Pons (tissue), 1 donor: ENCODE data around the gene SEMA7A.
"Not testable (repeated sequence)": the region's sequence is repeated elsewhere in the genome, so short reads cannot be mapped to it uniquely, and the experiment has no call there.

Experiments
- DNase-seq: peaks from one replicate; pipeline ENCODE4 v3.0.0-alpha.2; 2016; ENCODE audit warnings: low spot score

Gene SEMA7A, protein sequence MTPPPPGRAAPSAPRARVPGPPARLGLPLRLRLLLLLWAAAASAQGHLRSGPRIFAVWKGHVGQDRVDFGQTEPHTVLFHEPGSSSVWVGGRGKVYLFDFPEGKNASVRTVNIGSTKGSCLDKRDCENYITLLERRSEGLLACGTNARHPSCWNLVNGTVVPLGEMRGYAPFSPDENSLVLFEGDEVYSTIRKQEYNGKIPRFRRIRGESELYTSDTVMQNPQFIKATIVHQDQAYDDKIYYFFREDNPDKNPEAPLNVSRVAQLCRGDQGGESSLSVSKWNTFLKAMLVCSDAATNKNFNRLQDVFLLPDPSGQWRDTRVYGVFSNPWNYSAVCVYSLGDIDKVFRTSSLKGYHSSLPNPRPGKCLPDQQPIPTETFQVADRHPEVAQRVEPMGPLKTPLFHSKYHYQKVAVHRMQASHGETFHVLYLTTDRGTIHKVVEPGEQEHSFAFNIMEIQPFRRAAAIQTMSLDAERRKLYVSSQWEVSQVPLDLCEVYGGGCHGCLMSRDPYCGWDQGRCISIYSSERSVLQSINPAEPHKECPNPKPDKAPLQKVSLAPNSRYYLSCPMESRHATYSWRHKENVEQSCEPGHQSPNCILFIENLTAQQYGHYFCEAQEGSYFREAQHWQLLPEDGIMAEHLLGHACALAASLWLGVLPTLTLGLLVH

DNA sequence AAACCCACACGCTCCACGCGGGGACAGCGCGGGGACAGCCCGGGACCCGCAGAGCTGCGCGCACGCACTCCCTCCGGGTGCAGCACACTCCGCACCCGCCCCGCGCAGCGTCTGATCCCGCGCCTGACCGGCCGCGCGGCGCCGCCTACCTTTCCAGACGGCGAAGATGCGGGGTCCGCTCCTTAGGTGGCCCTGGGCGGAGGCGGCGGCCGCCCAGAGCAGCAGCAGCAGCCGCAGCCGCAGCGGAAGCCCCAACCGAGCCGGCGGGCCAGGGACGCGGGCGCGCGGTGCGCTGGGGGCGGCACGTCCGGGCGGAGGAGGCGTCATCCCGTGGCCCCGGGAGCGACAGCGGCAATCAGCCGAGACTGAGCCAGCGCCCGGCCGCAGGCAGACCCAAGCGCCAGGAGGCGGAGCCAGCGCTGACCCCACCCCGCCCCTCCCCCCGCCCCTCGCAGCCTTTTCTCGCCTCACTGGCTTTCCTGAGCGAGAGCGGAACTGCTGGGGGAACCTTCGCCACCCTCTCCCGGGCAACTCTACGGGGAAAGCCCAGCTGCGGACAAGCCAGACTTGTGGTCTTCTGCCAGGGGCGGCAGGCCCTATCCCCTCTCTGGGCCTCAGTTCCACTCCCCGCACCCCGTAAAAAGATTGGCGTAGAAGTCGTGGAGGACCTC, at the start of gene SEMA7A:
Gene SEMA7A (minus strand): TSS at position 367 of the 671 bp plus-strand sequence. CDS start 40 bp downstream, at position 327.
- DNase-seq, result peak; percentile 82

DNA sequence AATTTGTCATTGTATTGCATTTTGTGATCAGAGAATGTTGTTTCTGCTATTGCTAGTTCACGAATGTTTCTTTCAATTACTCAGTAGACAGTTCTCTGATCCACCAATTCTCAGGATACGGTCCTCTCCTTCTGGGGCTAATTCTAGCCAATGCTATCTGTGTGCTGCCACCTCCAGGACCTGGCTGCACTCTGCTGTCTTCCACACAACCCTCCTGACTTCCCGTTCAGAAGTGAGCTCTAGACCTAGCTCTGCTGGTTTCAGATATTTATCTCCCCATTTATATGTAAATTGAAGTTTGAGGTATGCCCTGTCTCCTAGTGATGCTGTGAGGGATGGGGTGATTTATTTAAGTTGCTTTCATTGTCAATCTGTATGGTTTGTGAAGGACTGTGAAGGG, 48.9 kb upstream of the SEMA7A start:
- no peak for DNase-seq

DNA sequence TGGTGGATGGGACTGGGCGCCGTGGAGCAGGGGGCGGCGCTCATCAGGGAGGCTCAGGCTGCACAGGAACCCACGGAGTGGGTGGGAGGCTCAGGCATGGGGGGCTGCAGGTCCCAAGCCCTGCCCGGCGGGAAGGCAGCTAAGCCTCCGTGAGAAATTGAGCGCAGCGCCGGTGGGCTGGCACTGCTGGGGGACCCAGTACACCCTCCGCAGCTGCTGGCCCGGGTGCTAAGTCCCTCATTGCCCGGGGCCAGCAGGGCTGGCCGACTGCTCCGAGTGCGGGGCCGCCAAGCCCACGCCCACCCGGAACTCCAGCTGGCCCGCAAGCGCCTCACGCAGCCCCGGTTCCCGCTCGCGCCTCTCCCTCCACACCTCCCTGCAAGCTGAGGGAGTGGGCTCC, 46.6 kb upstream of the SEMA7A start:
- not testable (repeated sequence) for DNase-seq

DNA sequence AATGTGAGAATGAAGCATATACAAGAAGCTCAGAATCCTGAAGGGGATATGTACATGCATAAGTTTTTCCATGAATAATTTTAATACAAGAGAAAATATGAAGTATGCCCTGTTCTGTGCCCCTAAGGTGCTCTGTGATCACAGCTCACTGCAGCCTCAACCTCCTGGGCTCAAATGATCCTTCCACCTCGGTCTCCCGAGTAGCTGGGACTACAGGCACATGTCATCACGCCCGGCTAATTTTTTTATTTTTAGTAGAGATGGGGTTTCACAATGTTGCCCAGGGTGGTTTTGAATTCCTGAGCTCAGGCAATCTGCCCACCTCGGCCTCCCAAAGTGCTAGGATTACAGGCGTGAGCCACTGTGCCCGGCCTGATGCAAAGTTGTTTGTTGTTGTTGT, 37.9 kb upstream of the SEMA7A start:
- DNase-seq, result not testable (repeated sequence)

DNA sequence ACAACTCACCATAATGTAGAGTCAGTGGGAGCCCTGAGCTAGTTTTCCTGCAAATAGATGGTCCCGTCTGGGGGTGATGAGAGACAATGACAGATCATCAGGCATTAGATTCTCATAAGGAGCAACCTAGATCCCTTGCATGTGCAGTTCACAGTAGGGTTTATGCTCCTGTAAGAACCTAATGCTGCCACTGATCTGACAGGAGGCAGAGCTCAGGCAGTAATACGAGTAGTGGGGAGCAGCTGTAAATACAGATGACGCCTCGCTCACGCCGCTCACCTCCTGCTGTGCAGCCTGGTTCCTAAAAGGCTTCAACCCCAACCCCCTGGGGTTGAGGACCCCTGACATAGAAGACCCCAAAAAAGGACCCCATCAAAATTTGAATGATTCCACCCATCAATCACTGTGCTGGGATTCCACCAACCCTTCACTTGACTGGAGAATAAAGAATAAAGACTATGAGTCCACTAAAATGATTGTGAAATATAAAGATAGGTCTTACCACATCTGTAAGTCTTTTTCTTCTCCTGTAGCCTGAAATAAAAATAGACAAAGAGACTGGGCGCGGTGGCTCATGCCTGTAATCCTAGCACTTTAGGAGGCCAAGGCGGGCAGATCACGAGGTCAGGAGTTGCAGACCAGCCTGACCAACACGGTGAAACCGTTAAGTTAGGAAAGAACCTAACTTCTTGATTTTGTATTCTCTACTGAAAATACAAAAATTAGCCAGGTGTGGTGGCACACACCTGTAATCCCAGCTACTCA, 37.1 kb upstream of the SEMA7A start:
- DNase-seq, result no peak

DNA sequence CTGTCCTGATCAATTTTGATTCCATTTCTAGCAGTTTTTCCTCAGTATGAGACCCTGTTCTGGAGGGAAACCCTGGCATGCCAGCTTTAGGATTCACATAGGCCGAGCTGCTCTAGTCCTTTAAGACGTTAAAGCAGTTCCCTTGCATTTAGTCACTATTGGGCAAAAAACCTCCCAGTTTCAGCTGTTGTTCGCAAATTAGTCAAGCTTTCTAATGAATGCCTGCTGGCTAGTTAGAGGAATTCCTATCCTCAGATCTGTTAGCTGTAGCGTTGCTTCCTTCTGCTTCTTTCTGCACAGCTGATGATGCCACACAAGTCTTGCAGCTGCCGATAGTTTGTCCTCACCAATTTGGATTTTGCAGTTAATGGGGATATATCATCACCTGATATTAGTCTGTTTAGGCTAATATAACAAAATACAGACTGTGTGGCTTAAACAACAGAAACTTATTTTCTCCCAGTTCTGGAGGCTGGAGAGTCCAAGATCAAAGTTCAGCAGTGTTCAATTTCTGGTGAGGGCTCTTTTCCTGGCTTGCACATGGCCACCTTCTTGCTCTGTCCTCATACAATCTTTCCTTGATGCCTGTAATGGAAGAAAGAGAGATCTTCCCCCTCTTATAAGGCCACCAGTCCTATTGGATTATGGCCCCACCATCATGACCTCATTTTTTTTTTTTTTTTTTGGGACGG, 34.7 kb upstream of the SEMA7A start:
- no peak for DNase-seq

DNA sequence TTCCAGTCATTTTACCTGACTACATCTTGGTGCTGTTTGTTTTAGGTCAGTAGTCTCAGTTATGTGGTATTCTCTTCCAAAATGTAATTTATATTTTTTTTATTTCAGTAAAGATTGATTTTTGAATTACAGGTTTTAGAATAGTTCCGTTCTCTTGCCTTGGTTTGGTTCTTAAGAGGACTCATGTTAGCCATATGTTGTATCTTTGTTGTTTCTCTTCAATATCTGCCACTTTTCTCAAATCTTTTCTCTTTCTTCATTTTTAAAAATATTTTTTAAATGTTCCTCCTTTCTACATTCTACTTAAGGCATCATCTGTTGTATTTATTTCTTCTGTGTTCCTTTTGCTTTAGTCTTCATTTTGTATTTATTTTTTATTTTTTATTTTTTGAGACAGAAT, 32.8 kb upstream of the SEMA7A start:
- no peak for DNase-seq

DNA sequence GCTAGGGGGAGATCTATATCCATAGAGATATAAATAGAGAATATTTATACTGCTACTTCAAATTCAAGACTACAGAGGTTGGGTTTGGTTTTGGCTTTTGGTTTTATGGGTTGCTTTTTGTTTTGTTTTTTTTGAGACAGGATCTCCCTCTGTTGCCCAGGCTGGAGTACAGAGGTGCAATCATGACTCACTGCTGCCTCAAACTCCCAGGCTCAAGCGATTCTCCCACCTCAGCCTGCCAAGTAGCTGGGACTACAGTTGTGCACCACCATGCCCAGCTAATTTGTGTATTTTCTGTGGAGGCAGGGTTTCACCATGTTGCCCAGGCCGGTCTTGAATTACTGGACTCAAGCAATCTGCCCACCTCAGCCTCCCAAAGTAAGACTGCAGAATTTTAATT, 31.1 kb upstream of the SEMA7A start:
- no peak for DNase-seq

DNA sequence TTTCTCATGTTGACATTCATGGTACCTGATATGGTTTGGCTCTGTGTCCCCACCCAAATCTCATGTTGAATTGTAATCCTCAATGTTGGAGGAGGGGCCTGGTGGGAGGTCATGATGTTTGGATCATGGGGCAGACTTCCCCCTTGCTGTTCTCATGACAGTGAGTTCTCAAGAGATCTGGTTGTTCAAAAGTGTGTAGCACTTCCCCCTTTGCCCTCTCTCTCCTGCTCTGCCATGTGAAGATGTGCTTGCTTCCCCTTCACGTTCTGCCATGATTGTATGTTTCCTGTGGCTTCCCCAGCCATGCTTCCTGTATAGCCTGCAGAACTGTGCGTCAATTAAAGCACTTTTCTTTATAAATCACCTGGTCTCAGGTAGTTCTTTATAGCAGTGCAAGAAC, 30.5 kb upstream of the SEMA7A start:
- DNase-seq, result no peak

DNA sequence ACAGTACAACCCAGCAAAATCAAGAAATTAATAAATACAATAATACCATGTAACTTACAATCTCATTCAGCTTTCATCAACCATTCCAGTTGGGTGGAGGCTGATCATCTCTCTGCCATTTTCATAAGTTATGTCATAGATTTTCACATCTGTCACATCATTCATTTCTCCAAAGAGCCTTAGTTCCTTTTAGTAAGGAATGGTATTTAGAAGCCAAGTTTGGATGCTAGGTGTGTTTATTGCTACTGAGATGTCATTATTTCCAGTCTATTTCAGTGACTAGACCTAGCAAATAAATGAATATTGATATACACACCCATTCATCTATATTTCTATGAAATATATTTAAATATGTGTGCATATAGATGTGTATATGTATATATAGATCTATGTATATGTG, 29.9 kb upstream of the SEMA7A start:
- no peak for DNase-seq

DNA sequence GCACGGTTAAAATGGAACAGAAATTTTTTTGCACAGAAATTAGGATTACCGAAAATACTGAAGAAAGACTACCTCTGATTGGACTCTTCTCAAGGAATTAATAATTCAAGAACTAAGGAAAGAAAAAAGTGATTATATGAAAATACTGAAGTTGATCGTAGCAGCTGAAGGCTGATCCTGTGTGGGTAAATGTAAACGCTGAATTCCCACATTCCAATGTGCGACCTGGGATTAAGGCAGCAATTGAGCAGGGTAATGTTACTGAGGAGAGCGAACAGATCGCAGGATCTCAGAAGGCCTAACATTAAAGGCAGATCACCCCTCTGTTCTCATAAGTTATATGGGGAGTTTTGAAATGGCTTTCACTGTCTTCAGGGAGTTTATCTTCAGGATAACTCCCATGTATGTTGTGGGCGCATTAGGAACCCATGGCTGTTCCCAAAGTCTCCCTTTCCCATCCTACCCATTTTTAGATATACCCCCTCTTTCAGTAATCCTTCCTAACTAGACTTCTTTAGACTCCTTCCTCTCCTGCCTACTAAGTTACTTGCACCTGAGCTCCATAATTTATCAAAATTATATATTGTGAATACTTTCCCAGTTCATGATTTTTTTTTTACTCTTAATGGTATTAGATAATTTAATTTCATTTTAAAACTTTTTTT, 28.2 kb upstream of the SEMA7A start:
- DNase-seq, result no peak

DNA sequence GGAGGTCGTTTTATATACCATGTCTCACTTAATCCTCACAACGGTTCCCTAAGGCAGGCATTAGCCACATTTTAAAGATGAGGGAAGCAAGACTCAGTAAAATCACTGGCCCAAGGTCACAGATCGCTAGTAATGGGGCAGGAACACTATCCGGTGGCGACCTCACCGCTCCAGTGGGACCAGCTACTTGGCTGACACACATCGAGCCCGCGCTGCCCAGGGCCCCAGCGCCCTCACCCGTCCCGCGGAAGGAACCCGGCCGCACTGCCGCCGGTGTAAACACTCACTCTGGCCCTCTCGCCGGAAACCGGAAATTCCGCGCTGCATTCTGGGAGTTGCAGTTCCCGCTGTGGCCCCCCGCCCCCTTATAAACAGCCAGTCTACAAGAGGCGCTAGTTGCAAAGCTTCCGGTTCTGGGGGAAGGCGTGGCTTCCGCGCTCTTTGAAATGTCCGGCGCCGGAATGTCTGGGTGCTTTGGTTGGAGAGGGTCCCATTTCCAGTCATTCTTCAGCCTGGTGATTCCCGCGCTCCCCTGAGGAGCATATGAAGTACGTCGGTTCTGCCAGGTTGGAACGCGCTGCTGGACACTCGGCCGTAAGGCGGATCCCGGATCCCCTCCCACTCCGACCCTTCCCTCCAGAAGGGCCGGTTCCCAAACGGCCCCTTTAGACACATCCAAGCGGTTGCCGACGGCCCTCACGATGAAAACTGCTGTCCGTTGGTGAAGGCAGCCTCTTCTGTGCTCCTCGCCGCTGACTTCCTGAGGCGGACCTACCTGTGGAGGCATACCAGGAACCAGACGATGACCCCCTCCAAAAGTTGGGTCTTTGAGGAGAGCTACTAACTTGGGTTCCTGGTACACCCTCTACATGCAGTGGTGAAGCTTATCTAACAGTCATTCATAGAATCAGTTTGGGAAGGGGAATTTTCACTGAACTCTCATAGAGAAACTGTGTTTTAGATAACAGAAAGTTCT, 27.4 kb upstream of the SEMA7A start, which contains the start of gene UBL7:
Gene UBL7 (minus strand): TSS at position 290 of the 976 bp plus-strand sequence. CDS start 2,293 bp downstream, outside the sequence.
- DNase-seq, result peak; percentile 96

DNA sequence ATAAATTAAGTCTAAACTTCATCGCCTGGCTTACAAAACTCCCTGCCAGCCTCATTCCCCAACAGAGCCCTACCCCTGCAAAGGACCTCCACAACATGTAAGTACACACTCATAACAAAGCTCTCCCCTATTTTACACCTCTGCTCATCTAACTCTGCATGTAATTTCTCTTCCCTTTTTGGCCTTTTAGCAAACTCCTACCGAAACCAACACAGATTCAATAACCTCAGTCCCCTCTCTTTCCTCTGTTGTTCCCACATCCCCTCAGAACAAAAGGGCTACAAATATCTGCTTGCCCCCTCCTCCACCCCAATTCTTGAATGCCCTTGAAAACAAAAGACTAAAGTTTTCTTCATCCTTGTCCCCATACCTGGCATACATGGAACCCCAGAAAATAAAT, 26.5 kb upstream of the SEMA7A start:
- DNase-seq, result no peak

DNA sequence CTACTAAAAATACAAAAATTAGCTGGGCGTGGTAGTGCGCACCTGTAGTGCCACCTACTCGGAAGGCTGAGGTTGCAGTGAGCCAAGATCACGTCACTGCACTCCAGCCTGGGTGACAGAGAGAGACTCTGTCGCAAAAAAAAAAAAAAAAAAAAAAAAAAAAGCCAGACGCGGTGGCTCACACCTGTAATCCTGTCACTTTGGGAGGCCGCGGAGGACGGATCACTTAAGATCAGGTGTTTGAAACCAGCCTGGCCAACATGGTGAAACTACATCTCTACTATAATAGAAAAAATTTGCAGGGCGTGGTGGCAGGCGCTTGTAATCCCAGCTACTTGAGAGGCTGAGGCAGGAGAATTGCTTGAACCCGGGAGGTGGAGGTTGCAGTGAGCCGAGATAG, 26.0 kb upstream of the SEMA7A start:
- DNase-seq, result not testable (repeated sequence)

DNA sequence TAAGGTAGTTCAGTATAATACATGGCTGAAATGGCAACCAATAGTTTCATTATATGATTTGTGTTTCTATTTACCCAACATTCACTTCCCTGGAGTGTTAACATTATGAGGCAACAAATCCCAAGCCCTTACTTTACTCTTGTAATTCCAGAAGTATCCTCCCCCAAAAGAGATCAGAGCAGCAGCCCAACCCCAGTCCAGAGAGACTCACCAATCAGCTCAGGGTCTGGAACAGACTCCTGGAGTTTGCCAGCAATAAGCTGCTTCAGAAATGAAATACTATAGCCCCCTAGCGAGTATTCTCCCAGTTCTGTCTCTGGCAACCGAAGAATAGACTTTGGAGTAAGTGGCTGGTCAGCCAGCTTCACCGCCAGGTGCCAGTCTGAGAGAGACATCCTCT, 24.7 kb upstream of the SEMA7A start:
- no peak for DNase-seq

DNA sequence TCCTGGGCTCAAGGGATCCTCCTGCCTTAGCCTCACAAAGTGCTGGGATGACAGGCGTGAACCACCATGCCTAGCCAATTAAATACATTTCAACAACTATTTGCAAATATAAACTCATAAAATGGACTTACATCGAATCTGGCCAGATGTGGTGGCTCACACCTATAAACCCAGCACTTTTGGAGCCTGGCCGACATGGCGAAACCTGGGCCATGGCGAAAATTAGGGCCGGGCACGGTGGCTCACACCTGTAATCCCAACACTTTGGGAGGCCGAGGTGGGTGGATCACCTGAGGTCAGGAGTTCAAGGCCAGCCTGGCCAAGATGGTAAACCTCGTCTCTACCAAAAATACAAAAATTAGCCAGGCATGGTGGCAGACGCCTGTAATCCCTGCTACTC, 23.3 kb upstream of the SEMA7A start:
- not testable (repeated sequence) for DNase-seq

DNA sequence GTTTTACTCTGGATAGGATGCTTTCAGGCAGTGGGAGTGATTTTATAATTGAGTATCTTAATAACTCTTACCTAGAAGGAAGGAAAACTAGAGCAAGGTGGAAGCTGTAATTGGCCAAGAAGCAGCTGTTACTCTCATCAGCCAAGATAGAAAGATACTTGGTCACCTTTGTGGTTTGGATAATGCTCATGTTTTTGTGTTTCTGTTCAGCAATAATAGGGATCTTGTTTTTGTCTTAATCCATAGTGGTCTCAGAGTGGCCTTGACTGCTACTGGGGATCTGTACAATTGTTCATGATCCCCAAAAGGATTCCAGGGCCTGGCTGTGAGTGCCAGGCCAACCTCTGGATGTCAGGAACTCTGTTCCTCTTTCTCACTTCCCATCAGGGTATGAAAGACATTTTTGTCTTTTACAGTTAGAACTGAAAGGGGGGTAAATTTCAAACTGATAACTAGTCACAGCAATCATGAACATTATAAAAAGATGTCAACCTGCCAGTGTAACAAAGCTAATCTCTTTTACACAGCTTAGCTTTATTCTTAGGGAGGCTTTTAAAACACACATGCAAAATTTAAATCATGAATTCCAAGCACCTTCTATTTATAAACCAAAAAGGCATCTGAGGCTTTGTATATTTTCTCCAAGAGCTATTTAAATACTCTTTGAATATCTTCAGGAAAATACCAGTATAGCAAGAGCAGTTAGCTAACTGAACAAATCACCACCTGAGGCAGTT, 21.2 kb upstream of the SEMA7A start:
- no peak for DNase-seq

DNA sequence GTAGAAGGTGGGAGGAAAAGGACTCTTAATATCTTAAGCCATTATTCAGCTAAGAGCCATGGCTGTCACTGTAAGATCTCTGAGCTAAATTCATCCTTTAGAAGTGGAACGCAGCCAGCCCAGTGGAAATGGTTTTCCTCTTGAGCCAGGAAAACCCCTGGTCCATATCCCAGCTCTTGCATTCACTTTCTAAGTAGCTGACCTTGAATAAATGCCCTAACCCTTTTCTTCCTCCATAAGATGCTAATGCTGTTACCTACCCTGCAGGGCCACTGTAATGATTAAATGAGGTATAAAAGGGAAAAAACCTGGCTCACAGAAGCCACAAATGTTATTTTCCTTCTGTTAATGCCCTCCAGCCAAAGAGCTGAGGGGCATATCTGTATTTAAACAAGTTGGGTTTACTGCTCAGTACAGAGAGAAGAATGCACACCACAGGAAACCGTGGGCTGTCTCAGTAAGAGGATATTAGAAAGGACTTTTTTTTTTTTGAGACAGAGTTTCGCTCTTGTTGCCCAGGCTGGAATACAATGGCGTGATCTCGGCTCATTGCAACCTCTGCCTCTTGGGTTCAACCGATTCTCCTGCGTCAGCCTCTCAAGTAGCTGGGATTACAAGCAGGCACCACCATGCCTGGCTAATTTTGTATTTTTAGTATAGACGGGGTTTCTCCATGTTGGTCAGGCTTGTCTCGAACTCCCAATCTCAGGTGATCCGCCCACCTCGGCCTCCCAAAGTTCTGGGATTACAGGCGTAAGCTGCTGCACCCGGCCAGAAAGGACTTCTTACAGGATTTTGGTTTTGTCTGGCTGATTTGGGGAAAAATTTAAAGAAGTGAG, 20.4 kb upstream of the SEMA7A start:
- no peak for DNase-seq
